SK-N-SH treated with all-trans-retinoic acid at 6 μM for 48 hours (cell line): ENCODE results near the gene SMAD5.

Experiments used
- ATAC-seq: fragments of 200-7000 bp; cut with Tn5 transposase; 3 replicates; pipeline ENCODE4 v1.9.1; 2020; ENCODE audit warnings: mild to moderate bottlenecking, moderate library complexity
- ARNTL ChIP-seq: fragments of 450-650 bp; formaldehyde crosslinking; IDR thresholded peaks from 2 replicates; pipeline ENCODE4 v1.5.0; 2020; ENCODE audit warnings: low read depth, mild to moderate bottlenecking, moderate library complexity, borderline replicate concordance
- BACH2 ChIP-seq: fragments of 250-450 bp; sonication (Bioruptor Pico); IDR thresholded peaks from 2 replicates; pipeline ENCODE4 v1.9.0; 2021; ENCODE audit warnings: mild to moderate bottlenecking, borderline replicate concordance
- ESRRG ChIP-seq: fragments of 250-450 bp; sonication (Bioruptor Pico); IDR thresholded peaks from 2 replicates; pipeline ENCODE4 v1.6.1; 2021; ENCODE audit warnings: mild to moderate bottlenecking
- GLIS3 ChIP-seq: fragments of 250-450 bp; sonication (Bioruptor Pico); IDR thresholded peaks from 2 replicates; pipeline ENCODE4 v1.5.0; 2020; ENCODE audit warnings: mild to moderate bottlenecking, moderate library complexity
- ISL1 ChIP-seq: fragments of 250-450 bp; sonication (Bioruptor Pico); IDR thresholded peaks from 2 replicates; pipeline ENCODE4 v2.1.2; 2022; ENCODE audit warnings: mild to moderate bottlenecking, moderate library complexity
- PPARA ChIP-seq: fragments of 250-450 bp; sonication (Bioruptor Pico); IDR thresholded peaks from 2 replicates; pipeline ENCODE4 v1.5.0; 2020; ENCODE audit warnings: mild to moderate bottlenecking, borderline replicate concordance
- RARB ChIP-seq: fragments of 250-450 bp; sonication (Bioruptor Pico); IDR thresholded peaks from 2 replicates; pipeline ENCODE4 v1.8.0; 2021; ENCODE audit warnings: mild to moderate bottlenecking, moderate library complexity
- SNAI2 ChIP-seq: fragments of 250-450 bp; sonication (Bioruptor Pico); IDR thresholded peaks from 2 replicates; pipeline ENCODE4 v1.5.0; 2020; ENCODE audit warnings: mild to moderate bottlenecking, moderate library complexity
- TCF4 ChIP-seq: fragments of 250-450 bp; sonication (Bioruptor Pico); IDR thresholded peaks from 2 replicates; pipeline ENCODE4 v1.8.0; 2021; ENCODE audit warnings: mild to moderate bottlenecking, moderate library complexity, borderline replicate concordance
- TOX ChIP-seq: fragments of 250-450 bp; sonication (Bioruptor Pico); IDR thresholded peaks from 2 replicates; pipeline ENCODE4 v1.8.0; 2021; ENCODE audit warnings: mild to moderate bottlenecking, moderate library complexity, borderline replicate concordance
- ZFP3 ChIP-seq: fragments of 250-450 bp; sonication (Bioruptor Pico); IDR thresholded peaks from 2 replicates; pipeline ENCODE4 v1.5.0; 2020; ENCODE audit warnings: mild to moderate bottlenecking, moderate library complexity
- ZFP30 ChIP-seq: fragments of 450-650 bp; formaldehyde crosslinking; IDR thresholded peaks from 2 replicates; pipeline ENCODE4 v1.5.0; 2022; ENCODE audit warnings: mild to moderate bottlenecking, moderate library complexity
- ZNF70 ChIP-seq: fragments of 450-650 bp; formaldehyde crosslinking; IDR thresholded peaks from 2 replicates; pipeline ENCODE4 v1.5.0; 2020; ENCODE audit warnings: mild to moderate bottlenecking, moderate library complexity
- ZNF8 ChIP-seq: fragments of 450-650 bp; formaldehyde crosslinking; IDR thresholded peaks from 2 replicates; pipeline ENCODE4 v1.5.0; 2020; ENCODE audit warnings: mild to moderate bottlenecking, moderate library complexity
- TF ChIP-seq, protein P1 (sequence below): fragments of 250-450 bp; sonication (Bioruptor Pico); IDR thresholded peaks from 2 replicates; pipeline ENCODE4 v1.5.1; 2020; ENCODE audit warnings: low read depth, mild to moderate bottlenecking, moderate library complexity
- TF ChIP-seq, protein P2 (sequence below): fragments of 250-450 bp; sonication (Bioruptor Pico); IDR thresholded peaks from 2 replicates; pipeline ENCODE4 v1.8.0; 2021; ENCODE audit warnings: low read depth, mild to moderate bottlenecking, moderate library complexity, borderline replicate concordance
- TF ChIP-seq, protein P3 (sequence below): fragments of 250-450 bp; sonication (Bioruptor Pico); IDR thresholded peaks from 2 replicates; pipeline ENCODE4 v1.8.0; 2020; ENCODE audit warnings: mild to moderate bottlenecking, moderate library complexity, borderline replicate concordance
- TF ChIP-seq, protein P4 (sequence below): fragments of 250-450 bp; sonication (Bioruptor Pico); IDR thresholded peaks from 2 replicates; pipeline ENCODE4 v1.5.1; 2021; ENCODE audit warnings: mild to moderate bottlenecking, moderate library complexity
- TF ChIP-seq, protein P5 (sequence below): fragments of 250-450 bp; sonication (Bioruptor Pico); IDR thresholded peaks from 2 replicates; pipeline ENCODE4 v1.5.0; 2020; ENCODE audit warnings: mild to moderate bottlenecking, moderate library complexity

The SMAD5 gene

DNA sequence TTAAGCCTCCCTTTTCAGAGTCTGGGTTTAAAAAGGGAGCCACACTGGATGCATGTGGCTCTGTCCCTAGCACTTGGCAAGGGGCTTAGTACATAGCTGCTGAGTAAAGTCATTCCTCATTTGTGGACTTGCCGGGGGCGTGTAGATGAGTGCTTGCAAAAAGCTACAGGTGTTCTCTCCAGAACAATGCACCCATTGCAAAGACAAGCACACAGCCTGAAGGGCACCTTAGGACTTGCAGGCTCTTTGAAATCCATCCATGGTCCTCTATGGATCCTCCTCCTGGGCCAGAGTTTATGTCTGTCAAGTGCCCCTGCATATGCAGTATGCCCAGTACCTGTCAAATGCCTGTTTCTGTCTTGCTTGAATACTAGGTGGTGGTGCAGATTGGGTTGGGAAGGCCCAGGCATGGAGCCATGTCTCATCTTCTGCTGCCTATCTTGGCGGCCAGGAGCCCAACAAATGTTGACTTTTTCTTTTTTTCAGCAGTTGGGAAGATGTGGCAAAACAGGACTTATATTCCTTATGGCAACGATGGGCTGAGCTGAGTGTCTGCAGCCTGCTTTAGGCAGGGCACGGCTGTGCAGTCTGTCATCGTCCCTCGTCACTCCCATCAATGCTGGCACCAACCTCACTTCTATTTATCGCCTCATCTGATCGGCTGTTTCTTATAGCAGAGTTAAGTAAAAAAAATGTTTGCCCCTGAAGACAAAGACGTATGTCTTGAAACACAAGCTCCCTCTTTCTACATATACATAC, 78.8 kb downstream of the SMAD5 start:
- TF ChIP-seq TOX (CRISPR knock-in tag) (no peak), ZNF8 (CRISPR knock-in tag) (no peak), TCF4 (CRISPR knock-in tag) (no peak), PPARA (no peak), ZNF70 (CRISPR knock-in tag) (no peak), BACH2 (CRISPR knock-in tag) (no peak), ZFP3 (CRISPR knock-in tag) (no peak), RARB (CRISPR knock-in tag) (no peak), ESRRG (CRISPR knock-in tag) (no peak), ZFP30 (no peak), SNAI2 (CRISPR knock-in tag) (no peak), ISL1 (CRISPR knock-in tag) (no peak), ARNTL (CRISPR knock-in tag) (no peak), GLIS3 (no peak)
- TF ChIP-seq, protein P1, sequence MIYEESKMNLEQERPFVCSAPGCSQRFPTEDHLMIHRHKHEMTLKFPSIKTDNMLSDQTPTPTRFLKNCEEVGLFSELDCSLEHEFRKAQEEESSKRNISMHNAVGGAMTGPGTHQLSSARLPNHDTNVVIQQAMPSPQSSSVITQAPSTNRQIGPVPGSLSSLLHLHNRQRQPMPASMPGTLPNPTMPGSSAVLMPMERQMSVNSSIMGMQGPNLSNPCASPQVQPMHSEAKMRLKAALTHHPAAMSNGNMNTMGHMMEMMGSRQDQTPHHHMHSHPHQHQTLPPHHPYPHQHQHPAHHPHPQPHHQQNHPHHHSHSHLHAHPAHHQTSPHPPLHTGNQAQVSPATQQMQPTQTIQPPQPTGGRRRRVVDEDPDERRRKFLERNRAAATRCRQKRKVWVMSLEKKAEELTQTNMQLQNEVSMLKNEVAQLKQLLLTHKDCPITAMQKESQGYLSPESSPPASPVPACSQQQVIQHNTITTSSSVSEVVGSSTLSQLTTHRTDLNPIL (CRISPR knock-in tag) = no peak
- TF ChIP-seq, protein P2, sequence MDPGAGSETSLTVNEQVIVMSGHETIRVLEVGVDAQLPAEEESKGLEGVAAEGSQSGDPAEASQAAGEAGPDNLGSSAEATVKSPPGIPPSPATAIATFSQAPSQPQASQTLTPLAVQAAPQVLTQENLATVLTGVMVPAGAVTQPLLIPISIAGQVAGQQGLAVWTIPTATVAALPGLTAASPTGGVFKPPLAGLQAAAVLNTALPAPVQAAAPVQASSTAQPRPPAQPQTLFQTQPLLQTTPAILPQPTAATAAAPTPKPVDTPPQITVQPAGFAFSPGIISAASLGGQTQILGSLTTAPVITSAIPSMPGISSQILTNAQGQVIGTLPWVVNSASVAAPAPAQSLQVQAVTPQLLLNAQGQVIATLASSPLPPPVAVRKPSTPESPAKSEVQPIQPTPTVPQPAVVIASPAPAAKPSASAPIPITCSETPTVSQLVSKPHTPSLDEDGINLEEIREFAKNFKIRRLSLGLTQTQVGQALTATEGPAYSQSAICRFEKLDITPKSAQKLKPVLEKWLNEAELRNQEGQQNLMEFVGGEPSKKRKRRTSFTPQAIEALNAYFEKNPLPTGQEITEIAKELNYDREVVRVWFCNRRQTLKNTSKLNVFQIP (CRISPR knock-in tag) = no peak
- TF ChIP-seq, protein P3, sequence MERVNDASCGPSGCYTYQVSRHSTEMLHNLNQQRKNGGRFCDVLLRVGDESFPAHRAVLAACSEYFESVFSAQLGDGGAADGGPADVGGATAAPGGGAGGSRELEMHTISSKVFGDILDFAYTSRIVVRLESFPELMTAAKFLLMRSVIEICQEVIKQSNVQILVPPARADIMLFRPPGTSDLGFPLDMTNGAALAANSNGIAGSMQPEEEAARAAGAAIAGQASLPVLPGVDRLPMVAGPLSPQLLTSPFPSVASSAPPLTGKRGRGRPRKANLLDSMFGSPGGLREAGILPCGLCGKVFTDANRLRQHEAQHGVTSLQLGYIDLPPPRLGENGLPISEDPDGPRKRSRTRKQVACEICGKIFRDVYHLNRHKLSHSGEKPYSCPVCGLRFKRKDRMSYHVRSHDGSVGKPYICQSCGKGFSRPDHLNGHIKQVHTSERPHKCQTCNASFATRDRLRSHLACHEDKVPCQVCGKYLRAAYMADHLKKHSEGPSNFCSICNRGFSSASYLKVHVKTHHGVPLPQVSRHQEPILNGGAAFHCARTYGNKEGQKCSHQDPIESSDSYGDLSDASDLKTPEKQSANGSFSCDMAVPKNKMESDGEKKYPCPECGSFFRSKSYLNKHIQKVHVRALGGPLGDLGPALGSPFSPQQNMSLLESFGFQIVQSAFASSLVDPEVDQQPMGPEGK (CRISPR knock-in tag) = no peak
- TF ChIP-seq, protein P4, sequence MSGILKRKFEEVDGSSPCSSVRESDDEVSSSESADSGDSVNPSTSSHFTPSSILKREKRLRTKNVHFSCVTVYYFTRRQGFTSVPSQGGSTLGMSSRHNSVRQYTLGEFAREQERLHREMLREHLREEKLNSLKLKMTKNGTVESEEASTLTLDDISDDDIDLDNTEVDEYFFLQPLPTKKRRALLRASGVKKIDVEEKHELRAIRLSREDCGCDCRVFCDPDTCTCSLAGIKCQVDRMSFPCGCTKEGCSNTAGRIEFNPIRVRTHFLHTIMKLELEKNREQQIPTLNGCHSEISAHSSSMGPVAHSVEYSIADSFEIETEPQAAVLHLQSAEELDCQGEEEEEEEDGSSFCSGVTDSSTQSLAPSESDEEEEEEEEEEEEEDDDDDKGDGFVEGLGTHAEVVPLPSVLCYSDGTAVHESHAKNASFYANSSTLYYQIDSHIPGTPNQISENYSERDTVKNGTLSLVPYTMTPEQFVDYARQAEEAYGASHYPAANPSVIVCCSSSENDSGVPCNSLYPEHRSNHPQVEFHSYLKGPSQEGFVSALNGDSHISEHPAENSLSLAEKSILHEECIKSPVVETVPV = no peak
- TF ChIP-seq, protein P5, sequence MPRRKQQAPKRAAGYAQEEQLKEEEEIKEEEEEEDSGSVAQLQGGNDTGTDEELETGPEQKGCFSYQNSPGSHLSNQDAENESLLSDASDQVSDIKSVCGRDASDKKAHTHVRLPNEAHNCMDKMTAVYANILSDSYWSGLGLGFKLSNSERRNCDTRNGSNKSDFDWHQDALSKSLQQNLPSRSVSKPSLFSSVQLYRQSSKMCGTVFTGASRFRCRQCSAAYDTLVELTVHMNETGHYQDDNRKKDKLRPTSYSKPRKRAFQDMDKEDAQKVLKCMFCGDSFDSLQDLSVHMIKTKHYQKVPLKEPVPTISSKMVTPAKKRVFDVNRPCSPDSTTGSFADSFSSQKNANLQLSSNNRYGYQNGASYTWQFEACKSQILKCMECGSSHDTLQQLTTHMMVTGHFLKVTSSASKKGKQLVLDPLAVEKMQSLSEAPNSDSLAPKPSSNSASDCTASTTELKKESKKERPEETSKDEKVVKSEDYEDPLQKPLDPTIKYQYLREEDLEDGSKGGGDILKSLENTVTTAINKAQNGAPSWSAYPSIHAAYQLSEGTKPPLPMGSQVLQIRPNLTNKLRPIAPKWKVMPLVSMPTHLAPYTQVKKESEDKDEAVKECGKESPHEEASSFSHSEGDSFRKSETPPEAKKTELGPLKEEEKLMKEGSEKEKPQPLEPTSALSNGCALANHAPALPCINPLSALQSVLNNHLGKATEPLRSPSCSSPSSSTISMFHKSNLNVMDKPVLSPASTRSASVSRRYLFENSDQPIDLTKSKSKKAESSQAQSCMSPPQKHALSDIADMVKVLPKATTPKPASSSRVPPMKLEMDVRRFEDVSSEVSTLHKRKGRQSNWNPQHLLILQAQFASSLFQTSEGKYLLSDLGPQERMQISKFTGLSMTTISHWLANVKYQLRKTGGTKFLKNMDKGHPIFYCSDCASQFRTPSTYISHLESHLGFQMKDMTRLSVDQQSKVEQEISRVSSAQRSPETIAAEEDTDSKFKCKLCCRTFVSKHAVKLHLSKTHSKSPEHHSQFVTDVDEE (CRISPR knock-in tag) = no peak
- TF ChIP-seq, all 23 proteins: peak for 0
- no peak for ATAC-seq

DNA sequence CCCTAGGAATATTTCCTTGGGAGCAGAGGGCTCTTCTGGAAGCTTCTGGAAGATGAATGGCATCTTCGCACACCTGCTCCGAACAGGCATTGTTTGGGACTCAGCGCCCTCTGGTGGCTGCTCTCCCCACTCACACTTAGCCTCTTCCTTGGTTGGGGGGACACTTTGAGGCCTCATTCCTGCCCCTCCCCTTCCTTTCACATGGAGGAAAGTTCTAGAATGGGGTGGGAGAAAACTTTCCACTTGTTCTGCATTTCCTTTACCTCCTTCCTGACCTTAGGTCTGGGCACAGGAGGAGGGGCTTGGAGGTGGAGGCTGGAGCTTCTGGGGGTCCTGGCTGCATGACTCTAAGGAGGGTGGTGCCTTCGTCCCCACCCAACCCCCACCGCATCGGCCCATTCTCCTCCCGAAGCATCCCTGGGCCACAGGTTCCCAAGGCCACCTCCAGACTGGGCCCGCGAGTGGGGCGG, 79.6 kb downstream of the SMAD5 start:
- ATAC-seq = peak; percentile 78
- no peak for TF ChIP-seq TCF4 (CRISPR knock-in tag)
- TF ChIP-seq RARB (CRISPR knock-in tag) = no peak
- TF ChIP-seq, protein P5 (CRISPR knock-in tag) = no peak
- TF ChIP-seq, protein P3 (CRISPR knock-in tag) = peak; percentile 55; the same call in 1 of the 2 replicates
- no peak for TF ChIP-seq PPARA
- TF ChIP-seq, all 23 proteins: peak for 1
